Measurements from ENCODE around the gene TXNDC8. TPM values are rescaled to one million over a fixed set of nuclear protein-coding genes. Genes with fewer than 3 reads are reported as not detected.

The TXNDC8 gene
- total and polyA plus RNA-seq, 2 of the 13 experiments (the other 11 are each of a cell fraction or from before 2014, with no cell fraction given): not detected

DNA sequence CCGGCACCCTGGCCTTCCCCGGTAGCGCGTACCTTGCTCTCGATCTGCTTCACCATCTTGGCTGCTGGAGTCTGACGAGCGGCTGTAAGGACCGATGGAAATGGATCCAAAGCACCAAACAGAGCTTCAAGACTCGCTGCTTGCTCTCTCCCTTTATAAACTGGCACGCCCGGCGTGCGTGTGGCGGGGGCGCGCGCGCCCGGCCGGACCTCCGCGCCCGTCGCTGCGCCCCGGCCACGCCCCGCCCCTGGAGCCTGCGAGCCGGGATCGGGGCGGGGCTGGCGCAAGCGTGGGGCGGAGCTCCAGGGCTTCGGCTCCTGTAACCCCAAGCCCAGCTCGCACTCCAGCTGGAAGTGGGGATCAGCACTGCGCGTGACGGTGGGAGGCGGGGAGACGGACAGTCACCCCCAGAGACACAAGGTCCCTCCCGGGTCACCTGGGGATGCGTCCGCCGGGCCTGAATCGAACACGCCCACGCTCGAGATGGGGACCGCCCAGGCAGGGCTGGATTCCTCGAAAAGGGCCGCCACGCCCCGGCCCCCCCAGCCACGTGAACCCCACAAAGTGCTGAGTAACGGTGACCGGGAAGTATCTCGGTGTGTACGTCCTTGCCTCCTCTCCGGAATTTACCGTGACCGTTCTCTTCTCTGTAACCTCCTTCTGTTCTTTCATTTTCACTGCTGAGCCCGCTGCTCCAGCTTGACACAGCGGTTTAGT lies 81.1 kb downstream of the TXNDC8 start, which contains the start of gene TXN (continued):
- TF ChIP-seq, protein P1, sequence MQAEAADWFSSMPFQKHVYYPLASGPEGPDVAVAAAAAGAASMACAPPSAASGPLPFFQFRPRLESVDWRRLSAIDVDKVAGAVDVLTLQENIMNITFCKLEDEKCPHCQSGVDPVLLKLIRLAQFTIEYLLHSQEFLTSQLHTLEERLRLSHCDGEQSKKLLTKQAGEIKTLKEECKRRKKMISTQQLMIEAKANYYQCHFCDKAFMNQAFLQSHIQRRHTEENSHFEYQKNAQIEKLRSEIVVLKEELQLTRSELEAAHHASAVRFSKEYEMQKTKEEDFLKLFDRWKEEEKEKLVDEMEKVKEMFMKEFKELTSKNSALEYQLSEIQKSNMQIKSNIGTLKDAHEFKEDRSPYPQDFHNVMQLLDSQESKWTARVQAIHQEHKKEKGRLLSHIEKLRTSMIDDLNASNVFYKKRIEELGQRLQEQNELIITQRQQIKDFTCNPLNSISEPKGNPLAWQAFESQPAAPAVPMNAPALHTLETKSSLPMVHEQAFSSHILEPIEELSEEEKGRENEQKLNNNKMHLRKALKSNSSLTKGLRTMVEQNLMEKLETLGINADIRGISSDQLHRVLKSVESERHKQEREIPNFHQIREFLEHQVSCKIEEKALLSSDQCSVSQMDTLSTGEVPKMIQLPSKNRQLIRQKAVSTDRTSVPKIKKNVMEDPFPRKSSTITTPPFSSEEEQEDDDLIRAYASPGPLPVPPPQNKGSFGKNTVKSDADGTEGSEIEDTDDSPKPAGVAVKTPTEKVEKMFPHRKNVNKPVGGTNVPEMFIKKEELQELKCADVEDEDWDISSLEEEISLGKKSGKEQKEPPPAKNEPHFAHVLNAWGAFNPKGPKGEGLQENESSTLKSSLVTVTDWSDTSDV (CRISPR knock-in tag; IDR thresholded peaks at IDR 0.05): 0 out of 2 replicates have a peak, but pooled peaks have one; percentile 55
- TF ChIP-seq RXRB (CRISPR knock-in tag; IDR thresholded peaks at IDR 0.05; ENCODE audit: borderline replicate concordance) (peak; percentile 44; the same call in 1 of the 2 replicates), SP1 (IDR thresholded peaks at IDR 0.05) (no peak), SP1 (CRISPR knock-in tag; IDR thresholded peaks at IDR 0.05) (peak; percentile 48), IRF2 (CRISPR knock-in tag; IDR thresholded peaks at IDR 0.05) (peak; percentile 23; the same call in 1 of the 2 replicates), EP300 (IDR thresholded peaks at IDR 0.05; ENCODE audit: low read depth in 2 of 2, low read length in 2 of 2) (no peak; a peak in 2 of 4 replicates), EP300 (CRISPR knock-in tag; IDR thresholded peaks at IDR 0.05; ENCODE audit: borderline replicate concordance) (peak; percentile 86), ZNF207 (IDR thresholded peaks at IDR 0.05; ENCODE audit: borderline replicate concordance) (no peak), ZNF329 (CRISPR knock-in tag; IDR thresholded peaks at IDR 0.05; ENCODE audit: low read depth) (peak; percentile 76; the same call in 1 of the 2 replicates), WIZ (CRISPR knock-in tag; IDR thresholded peaks at IDR 0.05) (no peak), KDM5B (CRISPR knock-in tag; IDR thresholded peaks at IDR 0.05; ENCODE audit: borderline replicate concordance) (no peak; the same call in 1 of the 2 replicates), ZNF101 (CRISPR knock-in tag; IDR thresholded peaks at IDR 0.05; ENCODE audit: borderline replicate concordance, low read depth) (no peak), MAFF (IDR thresholded peaks at IDR 0.05; ENCODE audit: low read depth, low read length) (peak; percentile 51; the same call in 1 of the 2 replicates)
- TF ChIP-seq, protein P2, sequence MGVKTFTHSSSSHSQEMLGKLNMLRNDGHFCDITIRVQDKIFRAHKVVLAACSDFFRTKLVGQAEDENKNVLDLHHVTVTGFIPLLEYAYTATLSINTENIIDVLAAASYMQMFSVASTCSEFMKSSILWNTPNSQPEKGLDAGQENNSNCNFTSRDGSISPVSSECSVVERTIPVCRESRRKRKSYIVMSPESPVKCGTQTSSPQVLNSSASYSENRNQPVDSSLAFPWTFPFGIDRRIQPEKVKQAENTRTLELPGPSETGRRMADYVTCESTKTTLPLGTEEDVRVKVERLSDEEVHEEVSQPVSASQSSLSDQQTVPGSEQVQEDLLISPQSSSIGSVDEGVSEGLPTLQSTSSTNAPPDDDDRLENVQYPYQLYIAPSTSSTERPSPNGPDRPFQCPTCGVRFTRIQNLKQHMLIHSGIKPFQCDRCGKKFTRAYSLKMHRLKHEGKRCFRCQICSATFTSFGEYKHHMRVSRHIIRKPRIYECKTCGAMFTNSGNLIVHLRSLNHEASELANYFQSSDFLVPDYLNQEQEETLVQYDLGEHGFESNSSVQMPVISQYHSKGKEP (CRISPR knock-in tag; IDR thresholded peaks at IDR 0.05): 0 out of 2 replicates have a peak, but pooled peaks have one; percentile 56
- TF ChIP-seq, protein P3, sequence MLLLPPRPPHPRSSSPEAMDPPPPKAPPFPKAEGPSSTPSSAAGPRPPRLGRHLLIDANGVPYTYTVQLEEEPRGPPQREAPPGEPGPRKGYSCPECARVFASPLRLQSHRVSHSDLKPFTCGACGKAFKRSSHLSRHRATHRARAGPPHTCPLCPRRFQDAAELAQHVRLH (CRISPR knock-in tag; IDR thresholded peaks at IDR 0.05; ENCODE audit: borderline replicate concordance, low read depth): no peak; the same call in 1 of the 2 replicates
- TF ChIP-seq, protein P4, sequence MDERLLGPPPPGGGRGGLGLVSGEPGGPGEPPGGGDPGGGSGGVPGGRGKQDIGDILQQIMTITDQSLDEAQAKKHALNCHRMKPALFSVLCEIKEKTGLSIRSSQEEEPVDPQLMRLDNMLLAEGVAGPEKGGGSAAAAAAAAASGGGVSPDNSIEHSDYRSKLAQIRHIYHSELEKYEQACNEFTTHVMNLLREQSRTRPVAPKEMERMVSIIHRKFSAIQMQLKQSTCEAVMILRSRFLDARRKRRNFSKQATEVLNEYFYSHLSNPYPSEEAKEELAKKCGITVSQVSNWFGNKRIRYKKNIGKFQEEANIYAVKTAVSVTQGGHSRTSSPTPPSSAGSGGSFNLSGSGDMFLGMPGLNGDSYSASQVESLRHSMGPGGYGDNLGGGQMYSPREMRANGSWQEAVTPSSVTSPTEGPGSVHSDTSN (CRISPR knock-in tag; IDR thresholded peaks at IDR 0.05): no peak
- TF ChIP-seq, protein P5, sequence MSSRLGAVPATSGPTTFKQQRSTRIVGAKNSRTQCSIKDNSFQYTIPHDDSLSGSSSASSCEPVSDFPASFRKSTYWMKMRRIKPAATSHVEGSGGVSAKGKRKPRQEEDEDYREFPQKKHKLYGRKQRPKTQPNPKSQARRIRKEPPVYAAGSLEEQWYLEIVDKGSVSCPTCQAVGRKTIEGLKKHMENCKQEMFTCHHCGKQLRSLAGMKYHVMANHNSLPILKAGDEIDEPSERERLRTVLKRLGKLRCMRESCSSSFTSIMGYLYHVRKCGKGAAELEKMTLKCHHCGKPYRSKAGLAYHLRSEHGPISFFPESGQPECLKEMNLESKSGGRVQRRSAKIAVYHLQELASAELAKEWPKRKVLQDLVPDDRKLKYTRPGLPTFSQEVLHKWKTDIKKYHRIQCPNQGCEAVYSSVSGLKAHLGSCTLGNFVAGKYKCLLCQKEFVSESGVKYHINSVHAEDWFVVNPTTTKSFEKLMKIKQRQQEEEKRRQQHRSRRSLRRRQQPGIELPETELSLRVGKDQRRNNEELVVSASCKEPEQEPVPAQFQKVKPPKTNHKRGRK (CRISPR knock-in tag; IDR thresholded peaks at IDR 0.05): no peak
- TF ChIP-seq, protein P6, sequence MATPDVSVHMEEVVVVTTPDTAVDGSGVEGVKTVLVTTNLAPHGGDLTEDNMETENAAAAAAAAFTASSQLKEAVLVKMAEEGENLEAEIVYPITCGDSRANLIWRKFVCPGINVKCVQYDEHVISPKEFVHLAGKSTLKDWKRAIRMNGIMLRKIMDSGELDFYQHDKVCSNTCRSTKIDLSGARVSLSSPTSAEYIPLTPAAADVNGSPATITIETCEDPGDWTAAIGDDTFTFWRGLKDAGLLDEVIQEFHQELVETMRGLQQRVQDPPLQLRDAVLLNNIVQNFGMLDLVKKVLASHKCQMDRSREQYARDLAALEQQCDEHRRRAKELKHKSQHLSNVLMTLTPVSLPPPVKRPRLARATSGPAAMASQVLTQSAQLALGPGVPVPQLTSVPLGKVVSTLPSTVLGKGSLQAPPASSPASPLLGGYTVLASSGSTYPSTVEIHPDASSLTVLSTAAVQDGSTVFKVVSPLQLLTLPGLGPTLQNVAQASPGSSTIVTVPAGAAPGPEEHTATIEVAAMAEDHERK (CRISPR knock-in tag; IDR thresholded peaks at IDR 0.05; ENCODE audit: low read depth): peak; percentile 23
- TF ChIP-seq, protein P7, sequence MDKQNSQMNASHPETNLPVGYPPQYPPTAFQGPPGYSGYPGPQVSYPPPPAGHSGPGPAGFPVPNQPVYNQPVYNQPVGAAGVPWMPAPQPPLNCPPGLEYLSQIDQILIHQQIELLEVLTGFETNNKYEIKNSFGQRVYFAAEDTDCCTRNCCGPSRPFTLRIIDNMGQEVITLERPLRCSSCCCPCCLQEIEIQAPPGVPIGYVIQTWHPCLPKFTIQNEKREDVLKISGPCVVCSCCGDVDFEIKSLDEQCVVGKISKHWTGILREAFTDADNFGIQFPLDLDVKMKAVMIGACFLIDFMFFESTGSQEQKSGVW (CRISPR knock-in tag; IDR thresholded peaks at IDR 0.05; ENCODE audit: borderline replicate concordance): no peak

Data from HepG2 (cell line).